RWPE2 (cell line): ENCODE measurements around the gene PTPRA.

Source experiments
- ATAC-seq: fragments of 200-7000 bp; cut with Tn5 transposase; 3 replicates; pipeline ENCODE4 v1.9.1; 2021; ENCODE audit warnings: low read depth
- DNase-seq: peaks from one replicate; pipeline ENCODE4 v3.0.0-alpha.2; 2020; ENCODE audit warnings: low spot score
- H3K27ac ChIP-seq: fragments of 450-650 bp; 2 replicates; pipeline ENCODE4 v1.5.1; 2017; ENCODE audit warnings: mild to moderate bottlenecking; ENCODE audit not compliant: poor library complexity, severe bottlenecking
- H3K27me3 ChIP-seq: fragments of 250-450 bp; sonication (Bioruptor Pico); 2 replicates; pipeline ENCODE4 v1.5.1; 2021; ENCODE audit warnings: mild to moderate bottlenecking, moderate library complexity; ENCODE audit not compliant: insufficient read depth, poor library complexity, severe bottlenecking
- H3K36me3 ChIP-seq: fragments of 250-450 bp; sonication (Bioruptor Pico); 2 replicates; pipeline ENCODE4 v1.5.1; 2020; ENCODE audit warnings: low read depth, mild to moderate bottlenecking, moderate library complexity
- H3K4me1 ChIP-seq: fragments of 250-450 bp; sonication (Bioruptor Pico); 2 replicates; pipeline ENCODE4 v1.5.1; 2021; ENCODE audit warnings: mild to moderate bottlenecking, moderate library complexity; ENCODE audit not compliant: insufficient read depth, poor library complexity, severe bottlenecking
- H3K4me3 ChIP-seq: fragments of 250-450 bp; sonication (Bioruptor Pico); 2 replicates; pipeline ENCODE4 v1.5.1; 2021; ENCODE audit warnings: mild to moderate bottlenecking, moderate library complexity; ENCODE audit not compliant: severe bottlenecking
- H3K9me3 ChIP-seq: fragments of 250-450 bp; sonication (Bioruptor Pico); 2 replicates; pipeline ENCODE4 v1.5.1; 2021; ENCODE audit warnings: mild to moderate bottlenecking, moderate library complexity; ENCODE audit not compliant: severe bottlenecking
- CTCF ChIP-seq: fragments of 450-650 bp; IDR thresholded peaks from one replicate; pipeline ENCODE4 v1.5.1; 2017; ENCODE audit warnings: mild to moderate bottlenecking, moderate library complexity; ENCODE audit not compliant: poor library complexity, severe bottlenecking

The PTPRA gene

GRCh38 chr20:2902291-2902690 is 29.0 kb downstream of the PTPRA start:
- Histone ChIP-seq H3K9me3 (no peaks in the 10 kb centered on the region), H3K4me3 (no peak overlapping the region), H3K36me3 (no peaks in the 10 kb centered on the region; the same call in 1 of the 2 replicates), H3K27me3 (no peaks in the 10 kb centered on the region), H3K4me1 (no peaks in the 10 kb centered on the region), H3K27ac (no peak overlapping the region)
- DNase-seq (no peak), ATAC-seq (no peak)
- TF ChIP-seq CTCF, result no peak

- TF ChIP-seq CTCF, result no peak
- Histone ChIP-seq H3K27ac (no peak overlapping the region), H3K27me3 (no peaks in the 10 kb centered on the region), H3K4me1 (no peaks in the 10 kb centered on the region), H3K9me3 (no peaks in the 10 kb centered on the region), H3K36me3 (no peaks in the 10 kb centered on the region; the same call in 1 of the 2 replicates), H3K4me3 (no peak overlapping the region)
- ATAC-seq (no peak), DNase-seq (no peak)
These were observed 29.5 kb downstream of the PTPRA start for GRCh38 chr20:2902818-2903217.

- ATAC-seq (no peak), DNase-seq (no peak)
- H3K36me3 ChIP-seq, result no peaks in the 10 kb centered on the region; the same call in 1 of the 2 replicates
- no peak for TF ChIP-seq CTCF
- no peak overlapping the region for H3K27ac ChIP-seq
- no peaks in the 10 kb centered on the region for H3K27me3 ChIP-seq
- no peaks in the 10 kb centered on the region for H3K4me1 ChIP-seq
- H3K9me3 ChIP-seq, result no peaks in the 10 kb centered on the region
- H3K4me3 ChIP-seq, result no peak overlapping the region
These were observed 30.4 kb downstream of the PTPRA start for GRCh38 chr20:2903686-2904085.

- no peaks in the 10 kb centered on the region for H3K9me3 ChIP-seq
- H3K36me3 ChIP-seq, result no peaks in the 10 kb centered on the region
- no peak overlapping the region for H3K4me3 ChIP-seq
- ATAC-seq (no peak), DNase-seq (no peak)
- no peak overlapping the region for H3K27ac ChIP-seq
- H3K4me1 ChIP-seq, result no peaks in the 10 kb centered on the region
- TF ChIP-seq CTCF, result no peak
- H3K27me3 ChIP-seq, result no peaks in the 10 kb centered on the region
These were observed 34.2 kb downstream of the PTPRA start for GRCh38 chr20:2907519-2907918.

GRCh38 chr20:2909953-2910352 is 36.7 kb downstream of the PTPRA start:
- ATAC-seq (no peak), DNase-seq (no peak)
- no peak overlapping the region for H3K4me3 ChIP-seq
- no peak overlapping the region for H3K27ac ChIP-seq
- no peak for TF ChIP-seq CTCF
- no peaks in the 10 kb centered on the region for H3K4me1 ChIP-seq
- no peaks in the 10 kb centered on the region; the same call in 1 of the 2 replicates for H3K36me3 ChIP-seq
- no peaks in the 10 kb centered on the region for H3K27me3 ChIP-seq
- H3K9me3 ChIP-seq, result no peaks in the 10 kb centered on the region
